HepG2 (cell line): ENCODE results near the gene NDUFS5. TPM values are rescaled to one million over a fixed set of nuclear protein-coding genes. Genes with fewer than 3 reads are reported as not detected.

Source experiments
- ATF7-NPFF ChIP-seq: sonication (generic); formaldehyde crosslinking; IDR thresholded peaks from 2 replicates; pipeline ENCODE4 v1.8.1; 2023; ENCODE audit warnings: mild to moderate bottlenecking, low read depth, missing genetic modification reagents, moderate library complexity
- CHD4 ChIP-seq: fragments of 200-600 bp; sonication (generic); IDR thresholded peaks from 2 replicates; pipeline ENCODE4 v1.7.0; 2017; ENCODE audit warnings: mild to moderate bottlenecking, low read length, borderline replicate concordance
- CSRNP2 ChIP-seq: sonication (generic); formaldehyde crosslinking; conservative IDR thresholded peaks from 2 replicates; pipeline ENCODE4 v1.8.0; 2022; ENCODE audit warnings: low read depth, missing genetic modification reagents
- HCFC1 ChIP-seq: fragments of 150-350 bp; IDR thresholded peaks from 2 replicates; pipeline ENCODE4 v1.6.1; 2014; ENCODE audit warnings: low read depth, low read length
- HMGXB4 ChIP-seq, 2 experiments: sonication (generic) in 1 of 2; formaldehyde crosslinking in 1 of 2; IDR thresholded peaks; 2 replicates each; pipeline versions ENCODE4 v1.4.0 to v1.6.1; 2018 to 2020; ENCODE audit warnings: missing genetic modification reagents in 2 of 2, borderline replicate concordance in 1 of 2, low read depth in 1 of 2, mild to moderate bottlenecking in 1 of 2, missing biosample characterization in 1 of 2
- KDM3A ChIP-seq: IDR thresholded peaks from 2 replicates; pipeline ENCODE4 v1.6.1; 2018; ENCODE audit warnings: low read depth, missing compliant biosample characterization
- MED1 ChIP-seq: sonication (generic); formaldehyde crosslinking; IDR thresholded peaks from 2 replicates; pipeline ENCODE4 v1.4.0; 2020; ENCODE audit warnings: missing genetic modification reagents
- SAP130 ChIP-seq: IDR thresholded peaks from 2 replicates; pipeline ENCODE4 v1.6.1; 2016; ENCODE audit warnings: low read depth
- TAF15 ChIP-seq: fragments of 200-400 bp; formaldehyde crosslinking; IDR thresholded peaks from one replicate; pipeline ENCODE4 v1.6.1; 2018; ENCODE audit warnings: mild to moderate bottlenecking, low read depth, low read length; ENCODE audit not compliant: poor library complexity, severe bottlenecking
- ZBTB20 ChIP-seq: sonication (generic); formaldehyde crosslinking; IDR thresholded peaks from 2 replicates; pipeline ENCODE4 v1.8.1; 2023; ENCODE audit warnings: missing genetic modification reagents, low read depth, mild to moderate bottlenecking, borderline replicate concordance
- ZNF17 ChIP-seq: sonication (generic); formaldehyde crosslinking; IDR thresholded peaks from 2 replicates; pipeline ENCODE4 v1.5.0; 2020; ENCODE audit warnings: mild to moderate bottlenecking, missing genetic modification reagents
- ZNF24 ChIP-seq: fragments of 450-650 bp; IDR thresholded peaks from 2 replicates; pipeline ENCODE4 v1.6.1; 2017; ENCODE audit warnings: antibody characterized with exemption, mild to moderate bottlenecking
- ZNF292 ChIP-seq: sonication (generic); formaldehyde crosslinking; IDR thresholded peaks from 2 replicates; pipeline ENCODE4 v1.8.1; 2022; ENCODE audit warnings: mild to moderate bottlenecking, low read depth, missing genetic modification reagents, borderline replicate concordance
- ZNF318 ChIP-seq: sonication (generic); formaldehyde crosslinking; IDR thresholded peaks from 2 replicates; pipeline ENCODE4 v1.4.0; 2020; ENCODE audit warnings: mild to moderate bottlenecking, missing genetic modification reagents
- ZNF460 ChIP-seq: sonication (generic); formaldehyde crosslinking; IDR thresholded peaks from 2 replicates; pipeline ENCODE4 v1.5.1; 2020; ENCODE audit warnings: missing genetic modification reagents, mild to moderate bottlenecking, borderline replicate concordance
- ZNF660 ChIP-seq: sonication (generic); formaldehyde crosslinking; IDR thresholded peaks from 2 replicates; pipeline ENCODE4 v1.5.1; 2020; ENCODE audit warnings: mild to moderate bottlenecking, low read depth, missing genetic modification reagents, borderline replicate concordance
- ZSCAN31 ChIP-seq: sonication (generic); formaldehyde crosslinking; IDR thresholded peaks from 2 replicates; pipeline ENCODE4 v1.5.0; 2020; ENCODE audit warnings: low read depth, mild to moderate bottlenecking, missing genetic modification reagents
- polyA plus RNA-seq, 8 experiments: library from polyadenylated mRNA; depleted of rRNA in 3 of 8; stranded (reverse) in 7 of 8; unstranded in 1 of 8; fragments of >200 nt; fragmentation: Illumina TruSeq in 4 of 8; extraction: Trizol in 4 of 8; gene quantifications; 2 replicates each; pipeline versions ENCODE4 v1.2.1 to v1.2.3, GENCODE V29; 2011 to 2016; ENCODE audit warnings: low read depth in 4 of 8, missing spikeins in 1 of 8, mixed read lengths in 1 of 8; ENCODE audit not compliant: insufficient read depth in 1 of 8
- total RNA-seq, 5 experiments: library from RNA; depleted of rRNA; stranded (reverse); fragments of >200 nt; fragmentation: Illumina TruSeq; extraction: Trizol; gene quantifications; 2 replicates each; pipeline ENCODE4 v1.2.3, GENCODE V29; 2016; ENCODE audit warnings: low read depth in 1 of 5

NDUFS5 gene
- total and polyA plus RNA-seq, 2 of the 13 experiments (the other 11 are each of a cell fraction or from before 2014, with no cell fraction given): 263 to 466 TPM

- TF ChIP-seq ZNF318 (CRISPR knock-in tag): peak; percentile 55; the same call in 1 of the 2 replicates
- peak; percentile 92 for TF ChIP-seq SAP130 (CRISPR knock-in tag)
- TF ChIP-seq ZNF460: no peak
- TF ChIP-seq ZNF17 (CRISPR knock-in tag): no peak
- no peak for TF ChIP-seq CSRNP2 (CRISPR knock-in tag)
- TF ChIP-seq TAF15: no peak
- no peak for TF ChIP-seq KDM3A (CRISPR knock-in tag)
- no peak for TF ChIP-seq CHD4
- no peak for TF ChIP-seq HCFC1
- TF ChIP-seq ZSCAN31 (CRISPR knock-in tag): peak; percentile 53
- peak; percentile 47 for TF ChIP-seq MED1 (CRISPR knock-in tag)
- peak; percentile 77 for TF ChIP-seq ZNF292
- TF ChIP-seq ZNF24: no peak
- TF ChIP-seq ZBTB20 (CRISPR knock-in tag): peak; percentile 46; the same call in 1 of the 2 replicates
- TF ChIP-seq ZNF660 (CRISPR knock-in tag): no peak
- peak; percentile 67 to 84; a peak in 3 of 4 replicates for TF ChIP-seq HMGXB4 (CRISPR knock-in tag; IDR thresholded peaks at IDR 0.05; ENCODE audit: borderline replicate concordance in 1 of 2, low read depth in 1 of 2)
- peak; percentile 66 for TF ChIP-seq ATF7-NPFF (CRISPR knock-in tag)
Measured at GRCh38 chr1:39026051-39026865, at the start of gene NDUFS5 (continued).
